ENCODE results near the gene C19orf81. TPM values are rescaled to one million over a fixed set of nuclear protein-coding genes. Genes with fewer than 3 reads are reported as not detected.

The C19orf81 gene
- total RNA-seq, 1 experiment from 2014 or later = 14.5 TPM

DNA sequence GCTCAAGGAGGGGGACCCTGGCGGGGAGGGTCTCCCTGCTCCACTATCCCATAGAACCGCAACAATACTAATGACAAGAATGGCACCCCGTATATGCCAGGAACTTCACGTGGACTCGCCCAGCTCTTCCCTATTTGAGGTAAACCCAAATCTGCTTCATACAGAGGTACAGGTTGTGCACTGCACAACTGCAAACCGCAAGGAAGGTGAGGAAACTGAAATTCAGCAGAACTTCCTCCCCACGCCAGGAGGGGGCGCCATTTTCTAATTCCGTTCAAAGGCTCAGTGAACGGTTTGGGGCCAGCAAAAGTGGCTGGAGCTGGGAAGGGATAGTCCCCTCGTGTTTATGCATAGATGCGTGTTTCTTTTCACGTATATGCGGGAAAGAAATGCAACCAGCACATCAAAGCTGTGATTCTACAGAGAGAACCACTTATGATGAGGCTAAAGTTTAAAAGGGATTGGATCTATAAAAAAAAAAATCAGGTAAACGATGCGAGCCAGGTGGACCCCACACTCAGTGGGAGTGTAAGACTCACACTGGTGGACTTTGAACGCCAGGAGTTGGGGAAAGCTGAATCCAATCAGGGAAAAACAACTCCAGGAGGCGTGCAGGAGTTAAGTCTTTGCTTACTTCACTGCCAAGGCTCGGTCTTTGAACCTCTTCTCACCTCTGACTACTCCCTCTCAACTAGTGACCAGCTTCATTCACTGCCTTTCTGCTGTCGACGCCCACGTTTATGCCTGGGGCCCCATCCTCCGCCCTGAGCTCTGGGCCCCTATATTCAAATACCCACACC is 20.3 kb downstream of the C19orf81 start (continued):
- no peak for TF ChIP-seq ATF3 (IDR thresholded peaks at IDR 0.05)

DNA sequence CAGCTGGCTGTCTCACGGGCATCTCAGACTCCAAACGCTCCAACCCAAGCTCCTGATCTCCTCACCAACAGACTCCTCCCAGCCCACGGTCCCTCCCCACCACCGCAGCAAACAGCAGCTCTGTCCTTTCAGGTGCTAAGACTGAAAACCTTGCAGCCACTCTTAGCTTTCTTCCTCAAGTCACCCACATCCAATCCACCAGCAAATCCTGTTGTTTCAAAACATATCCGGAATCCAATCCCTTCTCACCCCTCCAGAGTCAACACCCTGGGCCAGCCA is 20.8 kb downstream of the C19orf81 start:
- no TSS peak for BruUV-seq (replicated peaks)

More for the DNA sequence above, 20.8 kb downstream of the C19orf81 start:
- intact Hi-C loops (cut with micrococcal nuclease) = no loop called here
- no peaks in the 10 kb centered on the region for H3K27me3 ChIP-seq (ENCODE audit: insufficient read depth, low read length)
- ChIA-PET CTCF (interaction anchor here (0.7 to 1.7 kb wide), 9 partner anchors 9 to 332 kb away, joined by 3 to 13 read pairs (median 4); no protein-coding TSS in a partner anchor), POLR2A (interaction anchor here (0.6 kb wide), 1 partner anchor 134 kb away, joined by 3 read pairs; no protein-coding TSS in a partner anchor), RAD21 (ENCODE audit: low non-redundant PET in 1 of 2, low total read pairs in 2 of 2, uncharacterized antibody in 2 of 2, unreplicated experiment in 2 of 2) (no interaction called here)
- H3K4me2 ChIP-seq (ENCODE audit: low read length) = no peak overlapping the region
- no peak overlapping the region for H3K4me3 ChIP-seq (replicated peaks in 1 of 2; ENCODE audit: low read depth in 1 of 2, low read length in 2 of 2)
- no peaks in the 10 kb centered on the region for H3K79me2 ChIP-seq (ENCODE audit: insufficient read depth, low read length)
- no peak overlapping the region for H3K9ac ChIP-seq (ENCODE audit: low read length)
- no peak for DNase-seq (ENCODE audit: low read depth, low spot score)
- ATAC-seq = no peak
- H4K20me1 ChIP-seq (ENCODE audit: insufficient read depth) = no peaks in the 10 kb centered on the region
- peaks cover 0 to 9% of the 10 kb centered on the region in 2 experiments; a peak in 1 of 4 replicates for H3K4me1 ChIP-seq (ENCODE audit: control insufficient read depth in 1 of 2, insufficient read depth in 2 of 2, low read length in 2 of 2)
- H3K27ac ChIP-seq (ENCODE audit: low read depth, low read length) = no peak overlapping the region
- no peaks in the 10 kb centered on the region for H3K36me3 ChIP-seq (ENCODE audit: control insufficient read depth in 1 of 2, insufficient read depth in 2 of 2, low read length in 2 of 2)
- H3K9me2 ChIP-seq (ENCODE audit: insufficient read depth) = no peaks in the 10 kb centered on the region
- no peak for TF ChIP-seq SIN3A (IDR thresholded peaks at IDR 0.05; ENCODE audit: low read depth)
- no peak for TF ChIP-seq POLR2A (IDR thresholded peaks at IDR 0.05; ENCODE audit: borderline replicate concordance, extremely low read depth, insufficient read depth, insufficient read length)
- no peak for TF ChIP-seq ATF3 (IDR thresholded peaks at IDR 0.05)
- no peak for TF ChIP-seq TCF7L2 (IDR thresholded peaks at IDR 0.05; ENCODE audit: borderline replicate concordance, extremely low read depth, insufficient read depth, insufficient read length)
- TF ChIP-seq SP1 (IDR thresholded peaks at IDR 0.05; ENCODE audit: low read depth) = no peak
- TF ChIP-seq MAX (IDR thresholded peaks at IDR 0.05) = no peak
- no peak for TF ChIP-seq ELF1 (IDR thresholded peaks at IDR 0.05; ENCODE audit: borderline replicate concordance, low read depth)
- TF ChIP-seq EZH2phosphoT487 (IDR thresholded peaks at IDR 0.05; ENCODE audit: borderline replicate concordance) = no peak
- TF ChIP-seq YY1 (IDR thresholded peaks at IDR 0.05; ENCODE audit: extremely low read depth, insufficient replicate concordance, low read depth, low read length) = no peak
- no peak for TF ChIP-seq POLR2AphosphoS5 (IDR thresholded peaks at IDR 0.05; ENCODE audit: low read depth, low read length)
- TF ChIP-seq FOSL1 (IDR thresholded peaks at IDR 0.05; ENCODE audit: low read depth) = no peak
- no peak for TF ChIP-seq ZBTB33 (IDR thresholded peaks at IDR 0.05; ENCODE audit: extremely low read depth, insufficient replicate concordance, low read length)
- no peak for TF ChIP-seq SRF (IDR thresholded peaks at IDR 0.05; ENCODE audit: low read depth)
- TF ChIP-seq EGR1 (IDR thresholded peaks at IDR 0.05; ENCODE audit: low read depth) = no peak
- no peak for TF ChIP-seq ZNF274 (IDR thresholded peaks at IDR 0.05; ENCODE audit: low read depth, low read length)
- TF ChIP-seq JUND (IDR thresholded peaks at IDR 0.05) = no peak
- no peak for TF ChIP-seq RAD21 (IDR thresholded peaks at IDR 0.05; ENCODE audit: low read depth)
- TF ChIP-seq EZH2 (IDR thresholded peaks at IDR 0.05) = no peak
- no peaks in the 10 kb centered on the region for H3K9me3 ChIP-seq (ENCODE audit: control insufficient read depth in 1 of 2, insufficient read depth in 1 of 2, low read depth in 1 of 2, low read length in 2 of 2)
- H2AFZ ChIP-seq (ENCODE audit: low read depth, low read length, poor library complexity, severe bottlenecking) = no peak overlapping the region

Data from HCT116 (cell line).